HuH-7 (cell line): Measurements from ENCODE around the gene KIAA0513.

Experiments
- DNase-seq: peaks from one replicate; pipeline ENCODE4 v3.0.0; 2011; ENCODE audit warnings: low spot score

KIAA0513 gene

GRCh38 chr16:85090873-85091521 lies 63.4 kb downstream of the KIAA0513 start:
- no peak for DNase-seq

GRCh38 chr16:85091522-85091910 lies 63.9 kb downstream of the KIAA0513 start:
- DNase-seq: no peak

GRCh38 chr16:85092309-85092708 lies 64.7 kb downstream of the KIAA0513 start:
- DNase-seq: no peak

- no peak for DNase-seq
Measured at GRCh38 chr16:85092851-85093250, 65.3 kb downstream of the KIAA0513 start.

GRCh38 chr16:85093705-85094104 lies 66.1 kb downstream of the KIAA0513 start:
- no peak for DNase-seq

- no peak for DNase-seq
Measured at GRCh38 chr16:85094176-85094805, 66.7 kb downstream of the KIAA0513 start.

- DNase-seq: no peak
Measured at GRCh38 chr16:85094812-85095211, 67.2 kb downstream of the KIAA0513 start.

- no peak for DNase-seq
Measured at GRCh38 chr16:85096921-85097320, 69.3 kb downstream of the KIAA0513 start.

GRCh38 chr16:85098565-85098964 lies 71.0 kb downstream of the KIAA0513 start:
- DNase-seq: no peak

- DNase-seq: no peak
Measured at GRCh38 chr16:85100265-85100664, 72.7 kb downstream of the KIAA0513 start.

- no peak for DNase-seq
Measured at GRCh38 chr16:85101956-85102630, 74.5 kb downstream of the KIAA0513 start.

GRCh38 chr16:85103114-85104079 lies 75.8 kb downstream of the KIAA0513 start:
- no peak for DNase-seq

- DNase-seq: no peak
Measured at GRCh38 chr16:85104147-85104546, 76.6 kb downstream of the KIAA0513 start.

- no peak for DNase-seq
Measured at GRCh38 chr16:85104821-85105391, 77.3 kb downstream of the KIAA0513 start.

GRCh38 chr16:85105475-85105874 lies 77.9 kb downstream of the KIAA0513 start:
- no peak for DNase-seq

- DNase-seq: no peak
Measured at GRCh38 chr16:85107083-85107482, 79.5 kb downstream of the KIAA0513 start.

- no peak for DNase-seq
Measured at GRCh38 chr16:85107532-85107931, 79.9 kb downstream of the KIAA0513 start.

GRCh38 chr16:85110105-85110504 lies 82.5 kb downstream of the KIAA0513 start:
- DNase-seq: no peak

GRCh38 chr16:85111184-85111583 lies 83.6 kb downstream of the KIAA0513 start:
- DNase-seq: no peak

GRCh38 chr16:85112364-85112763 lies 84.8 kb downstream of the KIAA0513 start, which contains the start of gene CIBAR2:
Gene CIBAR2 (minus strand): TSS chr16:85112472. CDS start chr16:85112352, 120 bp downstream.
- DNase-seq: no peak

GRCh38 chr16:85113168-85113733 lies 85.7 kb downstream of the KIAA0513 start:
- no peak for DNase-seq
